ENCODE results near the gene CACNA1C.

The CACNA1C gene

GRCh38 chr12:2355604-2356003 is 302.8 kb downstream of the CACNA1C start:
- no peak for DNase-seq (ENCODE audit: low read depth in 2 of 2)

GRCh38 chr12:2356601-2357125 is 303.9 kb downstream of the CACNA1C start:
- H3K4me3 ChIP-seq (replicated peaks in 1 of 2; ENCODE audit: low read depth in 2 of 2, low read length in 2 of 2) = no peak overlapping the region
- TF ChIP-seq CTCF (IDR thresholded peaks at IDR 0.05; ENCODE audit: low read depth, low read length) = no peak
- no peak for DNase-seq (ENCODE audit: low read depth in 2 of 2)

More at GRCh38 chr12:2355604-2356003, 302.8 kb downstream of the CACNA1C start:
- TF ChIP-seq CTCF (IDR thresholded peaks at IDR 0.05; ENCODE audit: low read depth, low read length) = no peak
- H3K4me3 ChIP-seq (replicated peaks in 1 of 2; ENCODE audit: low read depth in 2 of 2, low read length in 2 of 2) = no peak overlapping the region

GRCh38 chr12:2358986-2359658 is 306.3 kb downstream of the CACNA1C start:
- H3K4me3 ChIP-seq (replicated peaks in 1 of 2; ENCODE audit: low read depth in 2 of 2, low read length in 2 of 2) = no peak overlapping the region
- DNase-seq (ENCODE audit: low read depth in 2 of 2) = no peak

GRCh38 chr12:2359725-2360629 is 307.2 kb downstream of the CACNA1C start:
- no peak for DNase-seq (ENCODE audit: low read depth in 2 of 2)
- H3K4me3 ChIP-seq (replicated peaks in 1 of 2; ENCODE audit: low read depth in 2 of 2, low read length in 2 of 2) = no peak overlapping the region
- no peak for TF ChIP-seq CTCF (IDR thresholded peaks at IDR 0.05; ENCODE audit: low read depth, low read length)

More at GRCh38 chr12:2358986-2359658, 306.3 kb downstream of the CACNA1C start:
- no peak for TF ChIP-seq CTCF (IDR thresholded peaks at IDR 0.05; ENCODE audit: low read depth, low read length)

GRCh38 chr12:2360630-2361170 is 307.9 kb downstream of the CACNA1C start:
- no peak overlapping the region for H3K4me3 ChIP-seq (replicated peaks in 1 of 2; ENCODE audit: low read depth in 2 of 2, low read length in 2 of 2)
- no peak for TF ChIP-seq CTCF (IDR thresholded peaks at IDR 0.05; ENCODE audit: low read depth, low read length)
- no peak for DNase-seq (ENCODE audit: low read depth in 2 of 2)

- DNase-seq (ENCODE audit: low read depth in 2 of 2) = no peak
- TF ChIP-seq CTCF (IDR thresholded peaks at IDR 0.05; ENCODE audit: low read depth, low read length) = no peak
- no peak overlapping the region for H3K4me3 ChIP-seq (replicated peaks in 1 of 2; ENCODE audit: low read depth in 2 of 2, low read length in 2 of 2)
These were observed 311.2 kb downstream of the CACNA1C start for GRCh38 chr12:2363836-2364609.
